NOMO-1 treated with DMSO at 0.1 percent for 48 hours (cell line): ENCODE results near the gene C5orf22.
"Not testable (repeated sequence)": the region's sequence is repeated elsewhere in the genome, so short reads cannot be mapped to it uniquely, and the experiment has no call there.

Experiments
- DNase-seq: peaks from one replicate; lab custom pipeline; 2025; ENCODE audit not compliant: unreplicated experiment; lab: John Stamatoyannopoulos, UW

Gene C5orf22

DNA sequence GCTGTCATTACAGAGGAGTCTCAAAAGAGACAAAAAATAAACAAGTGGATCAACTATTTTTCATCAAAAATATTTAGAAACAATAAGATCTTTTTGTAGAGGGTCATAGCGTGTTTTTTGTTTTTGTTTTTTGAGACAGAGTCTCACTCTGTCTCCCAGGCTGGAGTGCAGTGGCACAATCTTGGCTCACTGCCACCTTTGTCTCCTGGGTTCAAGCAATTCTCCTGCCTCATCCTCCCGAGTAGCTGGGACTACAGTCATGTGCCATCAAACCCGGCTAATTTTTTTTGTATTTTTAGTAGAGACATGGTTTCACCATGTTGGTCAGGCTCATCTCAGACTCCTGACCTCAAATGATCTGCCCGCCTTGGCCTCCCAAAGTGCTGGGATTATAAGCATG, 70.2 kb downstream of the C5orf22 start:
- not testable (repeated sequence) for DNase-seq

DNA sequence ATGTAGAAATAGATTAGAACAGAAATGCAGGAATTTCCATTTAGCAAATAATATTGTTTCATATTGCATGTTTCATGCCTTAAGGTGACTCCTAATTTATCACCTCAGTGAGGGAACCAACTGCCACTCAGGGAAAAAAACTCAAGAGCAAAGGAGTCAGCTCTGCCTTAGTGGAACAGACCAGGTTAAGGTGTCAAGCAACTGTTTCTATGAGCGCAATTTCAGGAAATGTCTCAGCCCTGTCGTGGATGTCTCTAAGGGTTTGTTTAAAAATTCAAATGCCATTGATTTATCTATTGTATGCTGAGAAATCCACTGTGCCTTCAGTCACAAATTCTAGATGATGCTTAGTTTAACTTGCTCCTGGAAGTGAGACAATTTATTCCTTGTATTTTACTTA, 72.1 kb downstream of the C5orf22 start:
- DNase-seq, result no peak

DNA sequence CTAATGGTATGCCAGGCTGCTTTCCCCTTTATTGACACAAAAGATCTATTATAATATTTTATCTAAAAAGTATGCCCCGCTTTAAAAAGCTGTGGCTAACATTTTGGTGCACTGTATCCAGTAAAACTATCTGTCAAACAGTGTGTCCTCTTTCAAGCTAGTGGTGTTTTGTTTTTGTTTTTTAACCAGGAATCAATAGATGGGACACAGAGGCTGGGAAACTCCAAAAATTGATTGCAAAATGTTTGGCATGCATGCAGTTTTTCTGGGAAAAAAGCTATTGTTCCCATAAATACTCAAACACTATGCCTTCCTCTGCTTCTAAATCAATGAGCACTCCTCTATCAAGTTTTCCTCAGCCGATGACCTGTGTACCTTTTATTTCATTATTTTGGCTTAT, 72.5 kb downstream of the C5orf22 start:
- no peak for DNase-seq
